Loucy (cell line): Measurements from ENCODE around the gene DPP3.

Source experiments
- EZH2phosphoT487 ChIP-seq: fragments of 200-600 bp; IDR thresholded peaks from 2 replicates; pipeline ENCODE4 v1.6.1; 2018; ENCODE audit warnings: antibody characterized with exemption, mild to moderate bottlenecking, moderate library complexity, borderline replicate concordance
- TF ChIP-seq, protein P1 (sequence below): fragments of 200-600 bp; sonication (generic); conservative IDR thresholded peaks from 2 replicates; pipeline ENCODE4 v1.5.1; 2014; ENCODE audit warnings: mild to moderate bottlenecking, antibody characterized with exemption, low read length

GRCh38 chr11:66546966-66547661, 66.9 kb downstream of the DPP3 start:
- TF ChIP-seq, protein P1, sequence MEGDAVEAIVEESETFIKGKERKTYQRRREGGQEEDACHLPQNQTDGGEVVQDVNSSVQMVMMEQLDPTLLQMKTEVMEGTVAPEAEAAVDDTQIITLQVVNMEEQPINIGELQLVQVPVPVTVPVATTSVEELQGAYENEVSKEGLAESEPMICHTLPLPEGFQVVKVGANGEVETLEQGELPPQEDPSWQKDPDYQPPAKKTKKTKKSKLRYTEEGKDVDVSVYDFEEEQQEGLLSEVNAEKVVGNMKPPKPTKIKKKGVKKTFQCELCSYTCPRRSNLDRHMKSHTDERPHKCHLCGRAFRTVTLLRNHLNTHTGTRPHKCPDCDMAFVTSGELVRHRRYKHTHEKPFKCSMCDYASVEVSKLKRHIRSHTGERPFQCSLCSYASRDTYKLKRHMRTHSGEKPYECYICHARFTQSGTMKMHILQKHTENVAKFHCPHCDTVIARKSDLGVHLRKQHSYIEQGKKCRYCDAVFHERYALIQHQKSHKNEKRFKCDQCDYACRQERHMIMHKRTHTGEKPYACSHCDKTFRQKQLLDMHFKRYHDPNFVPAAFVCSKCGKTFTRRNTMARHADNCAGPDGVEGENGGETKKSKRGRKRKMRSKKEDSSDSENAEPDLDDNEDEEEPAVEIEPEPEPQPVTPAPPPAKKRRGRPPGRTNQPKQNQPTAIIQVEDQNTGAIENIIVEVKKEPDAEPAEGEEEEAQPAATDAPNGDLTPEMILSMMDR: no peak
- TF ChIP-seq EZH2phosphoT487: no peak
